H9 (cell line): ENCODE results near the gene ADAMTS2. TPM values are rescaled to one million over a fixed set of nuclear protein-coding genes. Genes with fewer than 3 reads are reported as not detected.

Experiments
- DNase-seq: peaks from one replicate; pipeline ENCODE4 v3.0.0-alpha.2; 2017
- H2AFZ ChIP-seq: one replicate; pipeline ENCODE4 v1.6.1; 2013; ENCODE audit warnings: mild to moderate bottlenecking, low read length, control low read depth, moderate library complexity
- H2AK5ac ChIP-seq: 2 replicates; pipeline ENCODE4 v1.6.1; 2013; ENCODE audit warnings: low read length, control low read depth, mixed read lengths; ENCODE audit not compliant: insufficient read length
- H2BK120ac ChIP-seq: one replicate; pipeline ENCODE4 v1.6.1; 2013; ENCODE audit warnings: low read depth, mild to moderate bottlenecking, low read length, control low read depth, inconsistent platforms; ENCODE audit not compliant: poor library complexity, severe bottlenecking
- H2BK12ac ChIP-seq: 2 replicates; pipeline ENCODE4 v1.6.1; 2013; ENCODE audit warnings: low read length, control low read depth, mixed read lengths, low read depth; ENCODE audit not compliant: insufficient read length
- H2BK15ac ChIP-seq: 2 replicates; pipeline ENCODE4 v1.6.1; 2013; ENCODE audit warnings: low read depth, low read length, control low read depth
- H2BK20ac ChIP-seq: one replicate; pipeline ENCODE4 v1.6.1; 2013; ENCODE audit warnings: low read depth, mild to moderate bottlenecking, low read length, control low read depth, inconsistent platforms; ENCODE audit not compliant: poor library complexity, severe bottlenecking
- H2BK5ac ChIP-seq: 2 replicates; pipeline ENCODE4 v1.6.1; 2013; ENCODE audit warnings: low read length, control low read depth, mixed read lengths; ENCODE audit not compliant: insufficient read length
- H3K14ac ChIP-seq: 2 replicates; pipeline ENCODE4 v1.6.1; 2013; ENCODE audit warnings: low read length, control low read depth; ENCODE audit not compliant: insufficient read depth
- H3K18ac ChIP-seq: 2 replicates; pipeline ENCODE4 v1.6.1; 2013; ENCODE audit warnings: low read depth, mild to moderate bottlenecking, mixed read lengths, low read length, control low read depth; ENCODE audit not compliant: insufficient read length
- H3K23ac ChIP-seq: 2 replicates; pipeline ENCODE4 v1.6.1; 2013; ENCODE audit warnings: low read length, control low read depth, mixed read lengths, low read depth; ENCODE audit not compliant: insufficient read length
- H3K23me2 ChIP-seq: 2 replicates; pipeline ENCODE4 v1.6.1; 2013; ENCODE audit warnings: low read depth, mild to moderate bottlenecking, mixed read lengths, low read length, control low read depth; ENCODE audit not compliant: insufficient read length, poor library complexity, severe bottlenecking
- H3K27ac ChIP-seq: 2 replicates; pipeline ENCODE4 v1.5.1; 2013; ENCODE audit warnings: low read length, control low read depth, mixed read lengths, low read depth; ENCODE audit not compliant: insufficient read length
- H3K27me3 ChIP-seq: 2 replicates; pipeline ENCODE4 v1.6.1; 2013; ENCODE audit warnings: low read length, control low read depth, inconsistent platforms; ENCODE audit not compliant: insufficient read depth
- H3K4ac ChIP-seq: 2 replicates; pipeline ENCODE4 v1.6.1; 2013; ENCODE audit warnings: low read depth, mild to moderate bottlenecking, control low read depth, inconsistent platforms, low read length, moderate library complexity
- H3K4me1 ChIP-seq: 2 replicates; pipeline ENCODE4 v1.6.1; 2013; ENCODE audit warnings: low read length, control low read depth, inconsistent platforms; ENCODE audit not compliant: insufficient read depth
- H3K4me2 ChIP-seq: 2 replicates; pipeline ENCODE4 v1.6.1; 2013; ENCODE audit warnings: low read length, control low read depth, mixed read lengths; ENCODE audit not compliant: insufficient read length, insufficient read depth
- H3K56ac ChIP-seq: 2 replicates; pipeline ENCODE4 v1.6.1; 2013; ENCODE audit warnings: low read depth, mild to moderate bottlenecking, mixed read lengths, low read length, control low read depth; ENCODE audit not compliant: insufficient read length
- H3K79me1 ChIP-seq: 2 replicates; pipeline ENCODE4 v1.6.1; 2013; ENCODE audit warnings: low read depth, mild to moderate bottlenecking, moderate library complexity, low read length, control low read depth, inconsistent platforms; ENCODE audit not compliant: insufficient read depth, poor library complexity, severe bottlenecking
- H3K79me2 ChIP-seq: 2 replicates; pipeline ENCODE4 v1.6.1; 2013; ENCODE audit warnings: low read length, control low read depth, inconsistent platforms; ENCODE audit not compliant: insufficient read depth
- H3K9ac ChIP-seq: 2 replicates; pipeline ENCODE4 v1.6.1; 2013; ENCODE audit warnings: low read length, control low read depth, mixed read lengths; ENCODE audit not compliant: insufficient read length; ENCODE audit errors: extremely low read depth
- H3K9me3 ChIP-seq: one replicate; pipeline ENCODE4 v1.6.1; 2013; ENCODE audit warnings: low read depth, low read length, inconsistent platforms; ENCODE audit not compliant: control insufficient read depth
- H3T11ph ChIP-seq: one replicate; pipeline ENCODE4 v1.6.1; 2013; ENCODE audit warnings: mild to moderate bottlenecking, low read length, control low read depth, inconsistent platforms
- H4K20me1 ChIP-seq: one replicate; pipeline ENCODE4 v1.6.1; 2013; ENCODE audit not compliant: control insufficient read depth, insufficient read length, insufficient read depth
- H4K5ac ChIP-seq: 2 replicates; pipeline ENCODE4 v1.6.1; 2013; ENCODE audit warnings: low read depth, mild to moderate bottlenecking, mixed read lengths, low read length, control low read depth; ENCODE audit not compliant: insufficient read length
- H4K8ac ChIP-seq: replicated peaks from 2 replicates; pipeline ENCODE4 v1.6.1; 2013; ENCODE audit warnings: low read length, control low read depth, mixed read lengths, low read depth; ENCODE audit not compliant: insufficient read length
- H4K91ac ChIP-seq: 2 replicates; pipeline ENCODE4 v1.6.1; 2013; ENCODE audit warnings: low read depth, mild to moderate bottlenecking, moderate library complexity, mixed read lengths, low read length, control low read depth; ENCODE audit not compliant: insufficient read length
- H3K27ac Mint-ChIP-seq, 3 experiments: 2 replicates in 2 of 3; 3 replicates in 1 of 3; pipeline ENCODE4 v1.8.0; 2020 to 2021; ENCODE audit warnings: mixed read lengths in 3 of 3, mild to moderate bottlenecking in 1 of 3, moderate library complexity in 1 of 3
- H3K27me3 Mint-ChIP-seq: 2 replicates; pipeline ENCODE4 v1.8.0; 2021; ENCODE audit warnings: low read depth, mild to moderate bottlenecking, moderate library complexity, mixed read lengths
- H3K36me3 Mint-ChIP-seq, 3 experiments: 2 replicates in 2 of 3; 3 replicates in 1 of 3; pipeline ENCODE4 v1.8.0; 2020 to 2021; ENCODE audit warnings: low read depth in 3 of 3, mixed read lengths in 3 of 3; ENCODE audit not compliant: insufficient read depth in 1 of 3
- H3K4me1 Mint-ChIP-seq, 2 experiments: 2 replicates each; pipeline ENCODE4 v1.8.0; 2020; ENCODE audit warnings: mixed read lengths in 2 of 2
- H3K4me3 Mint-ChIP-seq, 2 experiments: 2 replicates in 1 of 2; 3 replicates in 1 of 2; pipeline ENCODE4 v1.8.0; 2020 to 2021; ENCODE audit warnings: mild to moderate bottlenecking in 2 of 2, mixed read lengths in 2 of 2, moderate library complexity in 1 of 2
- H3K9me3 Mint-ChIP-seq, 2 experiments: 2 replicates in 1 of 2; 3 replicates in 1 of 2; pipeline ENCODE4 v1.8.0; 2020; ENCODE audit warnings: mild to moderate bottlenecking in 2 of 2, mixed read lengths in 2 of 2, moderate library complexity in 1 of 2
- WGBS: extraction: QIAGEN DNeasy Blood & Tissue Kit; methylation state at CpG from one replicate; pipeline ENCODE4 v1.1.7; 2013; ENCODE audit warnings: missing lambda C conversion rate, low lambda C conversion rate, mixed read lengths; ENCODE audit not compliant: insufficient read length; ENCODE audit errors: extremely low coverage; 5-methylcytosine and 5-hydroxymethylcytosine counted together
- total RNA-seq: library from RNA; stranded (reverse); gene quantifications from 2 replicates; pipeline ENCODE4 v1.2.1, GENCODE V29; 2021
- TF ChIP-seq, protein P1 (sequence below): fragments of 200-600 bp; sonication (generic); conservative IDR thresholded peaks from 3 replicates; pipeline ENCODE4 v1.8.0; 2021; ENCODE audit warnings: antibody characterized with exemption, mild to moderate bottlenecking

The ADAMTS2 gene
- total RNA-seq, 1 experiment from 2014 or later: 5.4 TPM

DNA sequence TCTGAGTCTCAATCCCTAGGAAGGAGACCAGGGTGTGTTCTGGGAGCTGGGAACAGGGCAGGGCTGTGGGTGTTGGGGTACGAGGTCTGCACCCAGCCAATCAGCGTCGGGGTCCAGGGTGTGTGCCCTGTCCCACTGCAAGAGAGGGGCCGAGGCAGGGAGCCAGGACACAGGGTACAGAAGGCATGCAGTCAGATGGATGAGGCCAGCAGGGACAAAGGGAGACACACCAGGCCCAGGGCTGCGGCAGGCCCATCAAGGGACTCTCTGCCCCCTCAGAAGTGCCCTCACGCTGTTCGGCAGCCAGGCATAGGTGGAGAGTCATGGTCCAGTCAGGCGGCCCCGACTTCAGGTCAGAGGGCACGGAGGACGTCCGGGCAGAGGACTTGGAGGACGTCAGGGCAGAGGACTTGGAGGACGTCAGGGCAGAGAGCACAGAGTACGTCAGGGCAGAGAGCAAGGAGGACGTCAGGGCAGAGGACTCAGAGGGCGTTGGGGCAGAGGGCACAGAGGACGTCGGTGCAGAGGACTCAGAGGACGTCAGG, 28.8 kb upstream of the ADAMTS2 start:
- peaks cover 0 to 5% (median 4%) of the 10 kb centered on the region in 3 experiments; a peak in 5 of 7 replicates for H3K36me3 Mint-ChIP-seq
- WGBS: no CpG with 5 or more reads among the region's 20 CpGs
- H3K27me3 Mint-ChIP-seq: peaks cover 7% of the 10 kb centered on the region
- Histone ChIP-seq H3K27me3 (no peaks in the 10 kb centered on the region), H3K79me1 (no peaks in the 10 kb centered on the region), H2BK5ac (no peak overlapping the region), H4K91ac (no peak overlapping the region), H3T11ph (no peak overlapping the region), H3K27ac (no peak overlapping the region), H3K56ac (no peak overlapping the region), H3K4ac (no peak overlapping the region), H3K4me1 (no peaks in the 10 kb centered on the region), H3K23me2 (no peaks in the 10 kb centered on the region), H3K9me3 (no peaks in the 10 kb centered on the region), H2BK12ac (no peak overlapping the region), H3K79me2 (no peaks in the 10 kb centered on the region), H2BK15ac (no peak overlapping the region), H4K8ac (no peak overlapping the region), H3K23ac (no peak overlapping the region), H4K5ac (no peak overlapping the region), H2BK20ac (no peak overlapping the region), H2AK5ac (no peak overlapping the region), H3K14ac (no peak overlapping the region; the same call in 1 of the 2 replicates), H4K20me1 (no peaks in the 10 kb centered on the region), H2BK120ac (no peak overlapping the region), H3K18ac (no peak overlapping the region), H2AFZ (no peak overlapping the region), H3K9ac (no peak overlapping the region), H3K4me2 (no peak overlapping the region)
- DNase-seq: peak; percentile 24
- H3K27ac Mint-ChIP-seq: peak overlapping the region in 1 of 3 experiments; percentile 85; a peak in 2 of 7 replicates
- peaks cover 0 to 5% of the 10 kb centered on the region in 2 experiments; a peak in 2 of 4 replicates for H3K4me1 Mint-ChIP-seq
- TF ChIP-seq, protein P1, sequence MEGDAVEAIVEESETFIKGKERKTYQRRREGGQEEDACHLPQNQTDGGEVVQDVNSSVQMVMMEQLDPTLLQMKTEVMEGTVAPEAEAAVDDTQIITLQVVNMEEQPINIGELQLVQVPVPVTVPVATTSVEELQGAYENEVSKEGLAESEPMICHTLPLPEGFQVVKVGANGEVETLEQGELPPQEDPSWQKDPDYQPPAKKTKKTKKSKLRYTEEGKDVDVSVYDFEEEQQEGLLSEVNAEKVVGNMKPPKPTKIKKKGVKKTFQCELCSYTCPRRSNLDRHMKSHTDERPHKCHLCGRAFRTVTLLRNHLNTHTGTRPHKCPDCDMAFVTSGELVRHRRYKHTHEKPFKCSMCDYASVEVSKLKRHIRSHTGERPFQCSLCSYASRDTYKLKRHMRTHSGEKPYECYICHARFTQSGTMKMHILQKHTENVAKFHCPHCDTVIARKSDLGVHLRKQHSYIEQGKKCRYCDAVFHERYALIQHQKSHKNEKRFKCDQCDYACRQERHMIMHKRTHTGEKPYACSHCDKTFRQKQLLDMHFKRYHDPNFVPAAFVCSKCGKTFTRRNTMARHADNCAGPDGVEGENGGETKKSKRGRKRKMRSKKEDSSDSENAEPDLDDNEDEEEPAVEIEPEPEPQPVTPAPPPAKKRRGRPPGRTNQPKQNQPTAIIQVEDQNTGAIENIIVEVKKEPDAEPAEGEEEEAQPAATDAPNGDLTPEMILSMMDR: no peak
- peaks cover 8 to 12% of the 10 kb centered on the region in 2 experiments; a peak in 2 of 5 replicates for H3K9me3 Mint-ChIP-seq
- H3K4me3 Mint-ChIP-seq: no peak overlapping the region
